ENCODE measurements around the gene CD86.

- TF ChIP-seq MAX (IDR thresholded peaks at IDR 0.05) (no peak), POLR2AphosphoS5 (IDR thresholded peaks at IDR 0.05; ENCODE audit: low read depth, low read length) (no peak), POLR2A (IDR thresholded peaks at IDR 0.05; ENCODE audit: borderline replicate concordance, extremely low read depth, insufficient read depth, insufficient read length) (no peak), CEBPB (IDR thresholded peaks at IDR 0.05; ENCODE audit: low read depth) (no peak), CTCF (IDR thresholded peaks at IDR 0.05 in 2 of 3, conservative IDR thresholded peaks at IDR 0.05 in 1 of 3; ENCODE audit: borderline replicate concordance in 1 of 3, insufficient read depth in 1 of 3, low read depth in 2 of 3, low read length in 2 of 3) (no peak), EZH2phosphoT487 (IDR thresholded peaks at IDR 0.05; ENCODE audit: borderline replicate concordance) (no peak), ZBTB33 (IDR thresholded peaks at IDR 0.05; ENCODE audit: extremely low read depth, insufficient replicate concordance, low read length) (no peak), JUND (IDR thresholded peaks at IDR 0.05) (no peak), REST (IDR thresholded peaks at IDR 0.05; ENCODE audit: low read depth) (no peak), TCF7L2 (IDR thresholded peaks at IDR 0.05; ENCODE audit: borderline replicate concordance, extremely low read depth, insufficient read depth, insufficient read length) (no peak), RAD21 (IDR thresholded peaks at IDR 0.05; ENCODE audit: low read depth) (no peak), EZH2 (IDR thresholded peaks at IDR 0.05) (no peak), ZFX (IDR thresholded peaks at IDR 0.05) (no peak)
Measured at GRCh38 chr3:122013448-122013925, 41.7 kb upstream of the CD86 start.

All from HCT116 (cell line).